Measurements from ENCODE around the gene MLLT10. TPM values are rescaled to one million over a fixed set of nuclear protein-coding genes. Genes with fewer than 3 reads are reported as not detected.
"Not testable (repeated sequence)": the region's sequence is repeated elsewhere in the genome, so short reads cannot be mapped to it uniquely, and the experiment has no call there.

Gene MLLT10
- total RNA-seq, 1 donor from 2014 or later: 19.5 TPM

DNA sequence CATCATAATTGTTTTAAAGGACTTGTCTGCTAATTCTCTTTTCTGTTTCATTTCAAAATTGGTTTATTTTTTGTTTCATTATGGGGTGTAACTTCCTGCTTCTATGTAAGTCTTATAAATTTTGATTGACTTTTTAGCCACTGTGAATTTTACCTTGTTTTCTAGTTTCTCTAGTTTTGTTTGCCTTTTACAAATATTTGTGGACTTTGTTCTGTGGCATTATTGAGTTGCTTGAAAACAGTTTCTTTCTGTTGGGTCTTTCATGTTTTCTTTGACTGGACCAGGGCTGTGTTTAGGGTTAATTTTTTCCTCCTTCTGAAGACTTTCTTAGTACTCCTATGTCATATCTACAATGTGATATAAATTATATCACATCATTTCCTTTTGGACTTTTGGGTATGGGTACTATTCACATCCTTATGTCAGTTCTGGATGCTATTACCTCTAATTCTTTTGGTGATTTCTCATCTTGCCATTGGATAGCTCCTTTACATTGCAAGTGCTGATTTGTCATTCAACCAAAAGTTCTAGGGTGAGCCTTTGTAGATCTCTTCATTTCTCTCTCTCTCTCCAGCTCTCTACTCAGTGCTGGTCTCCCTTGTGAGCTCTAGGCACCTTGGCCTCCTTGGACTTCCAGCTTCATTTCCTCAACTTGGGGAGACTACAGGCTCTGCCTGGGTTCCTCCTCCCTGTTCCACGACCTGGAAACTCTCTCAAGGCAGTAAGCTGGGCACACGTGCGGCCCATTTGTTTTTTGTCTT is 36.9 kb downstream of the MLLT10 start:
- ATAC-seq: peak; percentile 35

GRCh38 chr10:21572578-21572977 is 38.5 kb downstream of the MLLT10 start:
- no peak for DNase-seq (ENCODE audit: low spot score)
- peak; percentile 66 for ATAC-seq

More for the DNA sequence above, 36.9 kb downstream of the MLLT10 start:
- DNase-seq (ENCODE audit: low spot score): no peak

DNA sequence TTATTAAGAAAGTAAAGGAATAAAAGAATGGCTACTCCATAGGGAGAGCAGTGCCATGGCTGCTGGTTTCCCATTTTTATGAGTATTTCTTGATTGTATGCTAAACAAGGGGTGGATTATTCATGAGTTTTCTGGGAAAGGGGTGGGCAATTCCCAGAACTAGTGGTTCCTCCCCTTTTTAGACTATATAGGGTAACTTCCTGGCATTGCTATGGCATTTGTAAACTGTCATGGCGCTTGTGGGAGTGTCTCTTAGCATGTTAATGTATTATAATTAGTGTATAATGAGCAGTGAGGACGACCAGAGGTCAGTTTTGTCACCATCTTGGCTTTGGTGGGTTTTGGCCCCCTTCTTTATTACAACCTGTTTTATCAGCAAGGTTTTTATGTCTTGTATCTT is 40.5 kb downstream of the MLLT10 start:
- ATAC-seq; DNase-seq (ENCODE audit: low spot score): not testable (repeated sequence)

- ATAC-seq (no peak), DNase-seq (ENCODE audit: low spot score) (no peak)
Measured at GRCh38 chr10:21579291-21579690, 45.3 kb downstream of the MLLT10 start.

DNA sequence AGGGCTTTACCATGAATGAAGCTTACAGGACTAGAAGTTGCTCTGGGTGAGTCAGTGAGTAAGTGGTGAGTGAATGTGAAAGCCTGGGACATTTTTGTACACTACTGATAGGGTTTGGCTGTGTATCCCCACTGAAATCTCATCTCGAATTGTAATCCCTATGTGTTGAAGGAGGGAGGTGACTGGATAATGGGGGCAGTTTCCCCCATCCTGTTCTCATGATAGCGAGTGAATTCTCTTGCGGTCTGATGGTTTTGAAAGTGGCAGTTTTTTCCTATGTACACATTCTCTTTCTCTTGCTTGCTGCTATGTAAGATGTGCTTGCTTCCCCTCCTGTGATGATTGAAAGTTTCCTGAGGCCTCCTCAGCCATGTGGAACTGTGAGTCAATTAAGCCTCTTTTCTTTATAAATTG is 47.4 kb downstream of the MLLT10 start:
- DNase-seq (ENCODE audit: low spot score); ATAC-seq: not testable (repeated sequence)

DNA sequence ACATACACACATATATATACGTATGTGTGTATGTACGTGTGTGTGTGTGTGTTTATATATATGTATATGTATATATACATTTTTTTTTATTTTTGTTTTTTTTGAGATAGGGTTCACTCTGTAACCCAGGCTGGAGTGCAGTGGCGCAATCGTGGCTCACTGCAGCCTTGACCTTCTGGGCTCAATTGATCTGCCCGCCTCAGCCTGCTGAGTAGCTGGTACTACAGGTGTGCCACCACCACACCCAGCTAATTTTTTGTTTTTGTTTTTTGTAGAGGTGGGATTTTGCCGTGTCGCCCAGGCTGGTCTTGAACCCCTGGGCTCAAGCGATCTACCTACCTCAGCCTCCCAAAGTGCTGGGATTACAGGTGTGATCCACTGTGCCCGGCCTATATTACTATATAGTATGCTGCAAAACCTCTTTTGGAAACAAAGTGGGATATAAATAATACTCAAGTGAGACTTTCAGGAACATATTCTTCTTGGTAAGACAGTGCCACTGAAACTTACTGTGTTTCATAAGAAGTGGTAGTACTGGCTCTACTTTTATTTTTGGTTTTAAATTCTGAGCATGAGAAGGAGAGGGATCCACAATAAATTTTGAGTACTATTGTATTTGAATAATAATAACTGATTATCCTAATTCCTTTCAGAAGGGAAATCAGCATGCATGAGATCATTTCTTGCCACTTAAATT is 51.0 kb downstream of the MLLT10 start:
- ATAC-seq: peak; percentile 92
- peak; percentile 67 for DNase-seq (ENCODE audit: low spot score)

DNA sequence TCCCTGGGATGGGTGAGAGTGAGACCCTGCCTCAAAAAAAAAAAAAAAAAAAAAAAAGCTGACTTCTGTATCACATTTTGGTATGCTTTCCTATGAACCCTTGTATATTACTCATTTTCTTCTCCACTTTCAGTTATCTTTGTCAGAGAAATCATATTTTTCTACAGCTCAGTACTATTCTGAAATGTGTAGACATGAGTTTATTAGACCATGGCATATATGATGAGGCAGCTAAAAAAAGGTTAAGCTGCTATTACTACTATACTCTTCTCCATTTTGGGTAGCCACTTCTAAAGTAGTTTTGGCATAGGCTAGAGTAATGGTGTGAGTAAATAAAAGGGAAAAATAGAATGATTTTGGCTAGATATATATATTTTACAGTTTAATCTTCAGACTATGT is 53.4 kb downstream of the MLLT10 start:
- no peak for ATAC-seq
- no peak for DNase-seq (ENCODE audit: low spot score)

GRCh38 chr10:21588159-21588558 is 54.1 kb downstream of the MLLT10 start:
- not testable (repeated sequence) for DNase-seq (ENCODE audit: low spot score)

GRCh38 chr10:21593986-21594385 is 60.0 kb downstream of the MLLT10 start:
- DNase-seq (ENCODE audit: low spot score) (no peak), ATAC-seq (no peak)

More at GRCh38 chr10:21588159-21588558, 54.1 kb downstream of the MLLT10 start:
- not testable (repeated sequence) for ATAC-seq

DNA sequence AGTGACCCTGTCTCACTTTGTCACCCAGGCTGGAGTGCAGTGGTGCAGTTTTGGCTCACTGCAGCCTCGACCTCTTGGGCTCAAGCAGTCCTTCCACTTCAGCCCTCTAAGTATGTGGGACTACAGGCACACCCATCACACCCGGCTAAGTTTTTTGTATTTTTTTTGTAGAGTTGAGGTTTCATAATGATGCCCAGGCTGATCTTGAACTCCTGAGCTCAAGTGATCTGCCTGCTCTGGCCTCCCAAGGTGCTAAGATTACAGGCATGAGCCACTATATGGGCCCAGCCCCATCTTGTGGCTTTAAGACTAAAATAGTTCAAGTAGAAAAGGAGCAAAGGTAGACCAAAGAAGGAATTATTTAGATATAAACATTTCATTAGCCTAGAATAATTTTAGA is 65.5 kb downstream of the MLLT10 start:
- ATAC-seq: peak; percentile 44
- no peak for DNase-seq (ENCODE audit: low spot score)

DNA sequence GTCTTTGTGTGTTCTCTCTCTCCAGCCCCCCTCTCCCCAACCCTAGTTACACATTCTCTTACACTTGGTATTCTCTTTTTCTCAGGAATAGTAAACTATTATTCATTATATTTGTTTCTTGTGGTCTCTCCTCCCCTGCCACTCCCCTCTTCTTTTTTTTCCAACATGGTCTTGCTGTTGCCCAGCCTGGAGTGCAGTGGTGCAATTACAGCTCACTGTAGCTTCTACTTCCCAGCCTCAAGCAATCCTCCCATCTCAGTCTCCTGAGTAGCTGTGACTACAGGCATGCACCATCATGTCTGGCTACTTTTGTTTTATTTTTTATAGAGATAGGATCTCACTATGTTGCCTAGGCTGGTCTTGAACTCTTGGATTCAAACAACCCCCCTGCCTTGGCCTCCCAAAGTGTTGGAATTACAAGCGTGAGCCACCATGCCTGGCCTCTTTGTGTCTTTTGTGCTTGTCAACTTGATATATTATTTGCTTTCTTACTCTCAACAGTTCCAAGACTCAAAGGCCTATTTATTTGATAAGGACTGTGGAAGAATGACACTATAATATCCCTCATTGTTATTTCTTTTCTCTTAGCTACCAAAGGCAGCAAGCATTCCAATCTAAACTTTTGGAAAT is 66.9 kb downstream of the MLLT10 start:
- DNase-seq (ENCODE audit: low spot score) (no peak), ATAC-seq (no peak)

DNA sequence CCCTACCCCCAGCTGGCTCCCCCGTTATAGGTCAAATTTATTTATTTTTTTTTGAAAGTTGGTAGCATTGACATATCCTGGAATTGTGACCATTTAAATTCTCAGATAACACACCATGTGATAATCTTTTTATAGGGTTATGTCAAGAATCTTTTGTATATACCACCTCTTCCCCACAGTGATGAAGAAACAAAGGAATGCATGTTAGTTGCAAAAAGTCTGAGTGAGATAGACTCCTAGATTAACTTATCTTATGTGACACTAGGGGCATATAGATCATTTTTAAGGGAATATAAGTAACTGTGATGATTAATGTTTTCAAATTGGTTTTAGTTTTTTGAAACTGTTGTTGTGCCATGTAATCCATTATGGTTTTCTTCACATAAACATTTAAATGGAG is 68.3 kb downstream of the MLLT10 start:
- no peak for DNase-seq (ENCODE audit: low spot score)
- no peak for ATAC-seq

- DNase-seq (ENCODE audit: low spot score): no peak
- no peak for ATAC-seq
Measured at GRCh38 chr10:21603721-21604120, 69.7 kb downstream of the MLLT10 start.

- peak; percentile 47 for ATAC-seq
Measured at GRCh38 chr10:21604651-21605050, 70.6 kb downstream of the MLLT10 start.

GRCh38 chr10:21607907-21608306 is 73.9 kb downstream of the MLLT10 start:
- no peak for DNase-seq (ENCODE audit: low spot score)
- ATAC-seq: no peak

More at GRCh38 chr10:21604651-21605050, 70.6 kb downstream of the MLLT10 start:
- DNase-seq (ENCODE audit: low spot score): no peak

- ATAC-seq (no peak), DNase-seq (ENCODE audit: low spot score) (no peak)
Measured at GRCh38 chr10:21614000-21614399, 80.0 kb downstream of the MLLT10 start.

GRCh38 chr10:21617267-21617666 is 83.2 kb downstream of the MLLT10 start:
- DNase-seq (ENCODE audit: low spot score) (no peak), ATAC-seq (no peak)

- DNase-seq (ENCODE audit: low spot score): no peak
- no peak for ATAC-seq
Measured at GRCh38 chr10:21623291-21623690, 89.3 kb downstream of the MLLT10 start.

DNA sequence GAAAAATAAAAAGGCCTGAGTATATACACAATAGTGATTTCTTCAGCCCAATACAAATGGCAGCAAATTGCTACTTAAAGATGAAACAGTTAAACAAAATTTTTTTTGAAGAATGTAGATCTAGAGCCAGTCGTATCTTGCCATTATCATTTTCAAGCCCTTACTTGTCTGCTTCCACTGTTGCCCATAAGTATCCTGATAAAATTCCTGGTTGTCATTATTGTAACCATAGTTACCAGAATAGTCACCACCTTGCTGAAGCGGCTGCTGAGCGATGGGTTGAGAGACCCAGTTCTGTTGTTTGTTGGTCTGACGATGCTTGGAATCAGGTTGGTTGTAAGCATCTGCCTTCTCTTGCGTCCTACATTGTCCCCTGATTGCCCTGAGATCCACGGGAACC is 90.4 kb downstream of the MLLT10 start:
- ATAC-seq; DNase-seq (ENCODE audit: low spot score): not testable (repeated sequence)

DNA sequence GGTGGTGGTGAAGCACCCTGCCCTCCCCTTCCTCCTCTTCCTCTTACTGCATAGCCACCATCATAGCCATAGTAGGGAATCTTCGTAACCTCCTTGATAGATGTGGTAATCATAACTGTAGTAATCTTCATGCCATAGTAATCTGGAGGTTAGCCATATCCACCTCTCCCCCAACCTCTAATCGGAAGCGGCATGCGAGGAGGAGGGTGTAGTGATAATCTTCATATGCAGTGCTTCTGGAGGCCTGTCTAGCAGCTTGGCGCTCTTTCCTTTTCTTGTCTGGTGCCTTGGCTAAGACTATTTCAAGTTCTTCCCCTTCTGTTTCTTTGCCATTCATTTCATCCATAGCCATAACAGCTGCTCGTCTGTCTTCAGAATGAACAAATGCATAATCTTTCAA is 90.9 kb downstream of the MLLT10 start:
- ATAC-seq (no peak), DNase-seq (ENCODE audit: low spot score) (no peak)

DNA sequence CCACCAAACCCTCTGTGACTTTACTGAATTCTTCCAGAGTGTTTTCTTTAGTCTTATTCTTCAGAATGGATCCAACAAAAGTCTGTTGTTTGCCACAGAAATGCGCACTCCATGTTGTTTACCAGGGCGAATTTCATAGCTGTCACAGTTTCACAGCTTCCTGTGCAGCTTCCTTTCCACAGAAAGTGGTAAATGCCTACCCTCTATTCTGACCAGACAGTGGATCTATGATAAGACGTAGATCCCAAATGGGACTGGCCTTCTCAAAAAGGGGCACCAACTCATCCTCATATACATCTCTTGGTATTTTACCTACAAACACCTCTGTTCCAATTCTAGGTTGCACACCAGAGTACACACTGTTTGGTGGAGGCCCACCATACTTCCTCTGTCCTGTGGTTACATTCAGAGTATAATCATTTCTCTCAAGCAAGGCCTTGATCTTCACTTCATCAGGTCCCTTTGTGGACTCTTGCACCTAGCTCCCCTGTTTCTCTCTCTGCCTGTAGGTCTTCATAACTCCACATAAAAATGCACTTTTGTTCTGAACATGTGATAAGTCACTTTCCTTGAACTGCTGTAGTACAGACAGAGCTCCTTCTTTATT is 91.7 kb downstream of the MLLT10 start:
- DNase-seq (ENCODE audit: low spot score) (no peak), ATAC-seq (no peak)

Data from left lobe of liver (tissue), 2 donors.